NCI-H226 (cell line): ENCODE data around the gene MCM3AP.
"Not testable (repeated sequence)": the region's sequence is repeated elsewhere in the genome, so short reads cannot be mapped to it uniquely, and the experiment has no call there.

Experiments
- DNase-seq: peaks from one replicate; pipeline ENCODE4 v3.0.0-alpha.2; 2015

MCM3AP gene

DNA sequence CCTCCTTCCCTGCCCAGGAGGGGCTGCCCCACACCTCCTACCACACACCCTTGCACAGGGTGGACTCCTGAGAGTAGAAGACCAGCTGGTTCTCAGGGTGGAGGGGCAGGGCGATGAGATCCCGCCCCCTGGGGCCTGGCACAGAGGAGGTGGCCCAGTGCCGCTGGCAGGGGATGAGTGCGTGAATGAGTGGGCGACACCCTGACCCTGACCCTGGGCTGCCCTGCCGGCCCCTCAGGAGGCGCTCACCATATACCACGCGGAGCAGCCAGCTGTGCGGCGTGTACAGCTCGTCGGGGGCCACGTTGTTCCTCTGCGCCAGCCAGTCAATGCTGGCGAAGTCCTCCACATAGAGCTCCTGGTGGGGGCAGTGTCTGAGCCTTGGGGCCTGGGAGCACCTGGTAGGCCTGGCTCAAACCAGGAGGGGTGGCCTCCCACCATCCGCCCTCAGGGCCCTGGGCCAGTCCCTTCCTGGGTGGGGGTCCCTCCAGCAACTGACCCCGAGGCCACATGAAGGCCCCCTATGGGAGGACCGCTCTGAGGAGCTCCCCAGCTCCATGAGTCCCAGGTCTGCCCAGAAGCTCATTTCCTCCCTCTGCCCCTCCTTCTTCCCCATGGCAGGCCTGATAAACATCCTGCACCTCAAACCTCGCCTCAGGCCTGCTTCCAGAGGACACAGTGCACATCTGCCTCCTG is 69.8 kb downstream of the MCM3AP start:
- no peak for DNase-seq

DNA sequence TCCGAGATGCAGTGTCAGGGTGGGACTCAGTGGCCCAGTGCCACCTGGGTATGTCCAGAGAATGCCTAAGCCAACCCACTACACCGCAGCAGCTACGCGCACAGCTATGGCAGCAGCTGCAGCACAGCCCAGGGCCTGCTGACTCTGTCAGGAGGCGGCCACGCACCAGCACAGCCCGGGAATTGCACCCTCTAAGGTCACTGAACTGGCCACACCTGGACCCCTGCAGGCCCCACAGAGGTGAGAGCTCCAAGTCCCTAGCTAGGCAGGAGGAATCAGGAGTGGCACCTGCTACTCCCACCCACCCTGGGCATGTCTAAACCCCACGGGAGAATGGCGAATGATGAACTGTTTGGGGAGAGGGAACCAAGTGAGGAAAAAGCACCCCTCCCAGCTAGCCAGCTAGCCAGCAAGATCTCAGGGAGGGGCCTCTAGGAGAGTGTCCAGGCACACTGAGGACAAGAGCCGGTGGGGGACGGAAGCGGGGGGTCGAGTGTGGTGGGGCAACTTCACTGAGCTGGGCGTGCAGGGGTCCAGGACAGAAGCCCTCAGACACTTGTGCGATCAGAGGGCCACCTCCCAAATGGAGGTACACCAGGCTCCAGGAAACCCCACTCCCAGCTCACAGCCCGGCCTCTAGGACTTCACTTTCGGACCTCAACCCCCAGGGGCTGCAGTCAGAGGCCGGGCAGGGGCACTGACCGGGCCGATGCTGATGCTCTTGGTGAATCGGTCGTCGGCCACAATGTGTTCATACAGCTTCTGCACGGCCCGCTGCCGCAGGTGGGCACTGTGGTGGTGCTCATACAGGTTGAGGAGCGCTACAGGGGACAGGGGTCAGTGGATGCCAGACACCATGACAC is 70.7 kb downstream of the MCM3AP start:
- DNase-seq: no peak

DNA sequence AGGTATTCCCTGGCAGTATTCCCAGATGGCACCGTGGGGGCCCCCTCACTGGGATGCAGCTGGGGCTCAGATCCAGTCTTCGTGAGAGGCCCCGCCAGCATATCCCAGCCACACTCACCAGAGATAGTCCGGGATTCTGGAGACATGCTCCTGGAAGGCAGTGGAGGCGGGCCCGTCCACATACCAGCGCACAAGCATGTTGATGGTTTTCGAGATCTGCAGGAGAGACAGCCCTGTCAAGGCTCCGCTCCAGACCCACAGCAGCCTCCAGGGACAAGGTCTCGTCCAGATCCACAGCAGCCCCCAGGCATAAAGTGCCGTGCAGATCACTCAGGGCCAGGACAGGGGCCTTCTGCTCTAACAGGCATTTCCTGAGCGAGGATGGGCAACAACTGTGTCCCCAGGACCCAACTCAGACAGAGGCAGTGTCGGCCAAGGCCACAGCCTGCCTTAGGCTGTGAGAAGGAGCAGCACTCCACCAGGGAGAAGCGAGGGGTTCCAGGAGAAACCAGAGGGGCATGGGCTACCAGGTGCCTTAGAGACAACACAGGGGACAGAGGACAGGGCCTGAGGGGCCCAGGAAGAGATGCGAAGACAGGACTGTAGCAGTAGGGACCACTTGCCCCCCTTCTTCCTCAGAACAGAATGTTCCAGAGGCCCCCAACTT is 71.7 kb downstream of the MCM3AP start:
- no peak for DNase-seq

DNA sequence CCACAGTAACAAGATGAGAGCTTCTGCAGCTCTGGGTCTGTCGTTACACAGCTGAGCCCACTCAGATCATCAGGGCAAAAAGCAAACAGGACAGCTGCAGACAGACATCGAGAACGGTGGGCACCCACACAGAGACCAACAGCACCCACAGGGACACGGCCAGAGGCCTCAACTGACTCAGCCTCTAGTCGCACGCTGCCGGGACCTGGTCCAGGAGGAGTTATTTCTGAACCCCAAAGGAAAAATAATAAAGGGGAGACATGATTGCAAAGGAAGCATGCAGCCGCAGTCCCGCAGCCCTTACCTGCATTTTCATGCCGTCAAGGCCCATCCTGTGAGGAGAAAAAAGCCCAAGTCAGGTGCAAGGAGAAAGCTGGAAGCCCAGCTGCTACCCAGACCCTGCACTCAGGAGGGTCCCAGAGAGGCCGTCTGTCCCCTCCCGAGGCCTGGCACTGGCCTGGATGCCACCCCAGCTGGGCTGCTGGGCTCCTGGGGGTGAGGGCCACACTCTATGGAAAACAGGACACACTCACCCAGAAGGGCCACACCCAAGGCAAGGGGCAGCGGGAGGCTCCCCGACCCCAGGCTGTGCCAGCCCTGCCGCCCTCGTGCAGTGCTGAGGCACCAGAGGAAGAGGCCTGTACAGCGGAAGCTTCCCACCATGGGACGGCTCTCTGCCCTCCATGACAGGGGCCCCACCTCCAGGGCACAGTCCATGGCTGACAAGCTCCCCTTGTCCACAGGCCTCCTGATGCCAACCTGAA is 72.5 kb downstream of the MCM3AP start:
- no peak for DNase-seq

DNA sequence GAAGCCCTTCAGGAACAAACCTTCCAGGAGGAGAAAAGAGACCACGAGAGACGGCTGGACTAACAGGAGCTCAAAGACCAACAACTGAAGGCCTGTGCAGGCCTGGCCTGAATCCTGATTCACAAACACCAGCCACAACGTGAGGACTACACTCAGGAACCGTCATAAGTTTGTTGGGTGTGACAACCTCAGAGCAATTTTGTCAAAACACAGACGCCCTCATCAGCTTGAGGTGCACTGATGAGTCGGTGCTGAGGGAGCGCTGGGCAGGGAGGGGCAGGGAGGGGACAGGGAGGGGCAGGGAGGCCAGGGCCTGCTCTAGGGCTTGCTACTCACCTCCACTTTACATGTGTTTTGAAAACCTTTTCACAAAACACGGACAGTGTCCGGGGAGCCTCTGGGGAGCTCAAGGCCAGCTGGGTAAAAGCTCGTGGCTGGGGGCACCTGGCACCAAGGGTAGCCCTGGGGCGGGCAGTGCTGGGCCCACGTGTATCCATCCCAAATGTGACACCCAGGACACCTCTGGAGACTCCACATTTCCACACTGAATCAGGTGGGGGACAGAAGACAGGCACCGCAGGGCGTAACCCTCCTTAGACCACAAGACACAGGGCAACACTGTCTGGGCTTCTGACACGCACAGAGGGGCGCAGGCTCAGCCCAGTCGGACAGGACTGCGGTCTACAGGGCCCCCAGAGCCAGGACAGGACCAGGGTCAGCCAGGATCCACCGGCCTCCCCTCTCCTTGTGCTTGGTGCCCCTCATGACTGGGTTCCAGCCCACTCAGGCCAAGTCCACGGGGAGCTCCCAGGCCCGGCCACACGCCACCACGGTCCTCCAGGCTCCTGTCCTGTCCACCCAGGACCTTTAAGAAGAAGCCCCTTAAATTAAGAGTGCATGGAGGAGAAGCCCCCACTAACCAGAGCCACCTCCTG is 73.4 kb downstream of the MCM3AP start:
- DNase-seq: no peak

DNA sequence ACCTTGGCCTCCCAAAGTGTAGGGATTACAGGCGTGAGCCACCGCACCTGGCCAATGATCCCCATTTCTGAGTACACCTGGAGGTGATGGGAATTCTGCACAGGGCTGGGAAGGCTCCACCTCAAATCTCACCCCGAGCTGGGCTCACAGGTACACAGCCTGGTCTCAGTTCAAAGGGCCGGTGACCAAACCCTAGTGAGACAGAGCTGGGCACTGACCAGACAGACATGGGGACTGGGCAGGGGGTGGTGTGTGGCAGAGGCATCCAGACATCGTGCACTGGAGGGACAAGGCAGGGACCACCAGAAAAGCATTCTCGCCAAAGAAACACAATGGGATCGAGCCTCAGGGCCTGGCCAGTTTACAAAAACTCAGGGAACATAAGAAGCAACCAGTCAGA is 74.0 kb downstream of the MCM3AP start:
- no peak for DNase-seq

DNA sequence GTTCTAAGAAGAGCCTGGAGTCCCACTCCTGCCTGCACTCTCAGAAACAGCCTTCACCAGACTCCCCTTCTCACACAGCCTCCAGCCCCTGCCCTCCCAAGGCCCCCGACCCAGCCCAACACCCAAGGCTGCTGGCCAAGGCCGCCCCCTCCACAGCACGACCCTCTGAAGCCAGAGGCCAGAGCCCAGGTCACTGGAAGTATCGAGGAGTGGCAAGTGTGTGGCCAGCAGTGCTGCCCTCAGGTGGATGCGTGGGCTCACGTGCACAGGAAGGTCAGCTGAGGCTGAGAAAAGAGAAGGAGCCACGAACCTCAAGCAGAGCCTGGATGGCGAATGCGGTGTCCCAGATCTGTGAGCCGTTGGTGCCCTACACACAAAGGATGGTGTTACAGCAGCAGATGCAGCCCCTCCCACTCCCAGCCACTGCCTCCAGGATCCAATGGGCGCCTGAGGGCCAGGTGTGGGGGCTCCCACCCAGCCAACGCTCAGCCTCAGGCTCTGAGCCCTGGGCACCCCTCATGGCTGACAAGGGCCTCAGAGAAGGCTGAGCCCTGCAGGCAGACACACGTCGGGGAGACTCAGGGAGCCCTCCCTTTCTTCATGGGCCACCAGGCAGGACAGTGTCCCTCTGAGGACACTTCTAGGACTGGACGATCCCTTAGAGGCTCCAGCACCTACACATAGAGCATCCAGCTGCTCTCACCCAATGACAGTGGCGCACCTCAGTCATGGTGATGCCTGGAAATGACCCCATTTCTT is 74.9 kb downstream of the MCM3AP start:
- no peak for DNase-seq

DNA sequence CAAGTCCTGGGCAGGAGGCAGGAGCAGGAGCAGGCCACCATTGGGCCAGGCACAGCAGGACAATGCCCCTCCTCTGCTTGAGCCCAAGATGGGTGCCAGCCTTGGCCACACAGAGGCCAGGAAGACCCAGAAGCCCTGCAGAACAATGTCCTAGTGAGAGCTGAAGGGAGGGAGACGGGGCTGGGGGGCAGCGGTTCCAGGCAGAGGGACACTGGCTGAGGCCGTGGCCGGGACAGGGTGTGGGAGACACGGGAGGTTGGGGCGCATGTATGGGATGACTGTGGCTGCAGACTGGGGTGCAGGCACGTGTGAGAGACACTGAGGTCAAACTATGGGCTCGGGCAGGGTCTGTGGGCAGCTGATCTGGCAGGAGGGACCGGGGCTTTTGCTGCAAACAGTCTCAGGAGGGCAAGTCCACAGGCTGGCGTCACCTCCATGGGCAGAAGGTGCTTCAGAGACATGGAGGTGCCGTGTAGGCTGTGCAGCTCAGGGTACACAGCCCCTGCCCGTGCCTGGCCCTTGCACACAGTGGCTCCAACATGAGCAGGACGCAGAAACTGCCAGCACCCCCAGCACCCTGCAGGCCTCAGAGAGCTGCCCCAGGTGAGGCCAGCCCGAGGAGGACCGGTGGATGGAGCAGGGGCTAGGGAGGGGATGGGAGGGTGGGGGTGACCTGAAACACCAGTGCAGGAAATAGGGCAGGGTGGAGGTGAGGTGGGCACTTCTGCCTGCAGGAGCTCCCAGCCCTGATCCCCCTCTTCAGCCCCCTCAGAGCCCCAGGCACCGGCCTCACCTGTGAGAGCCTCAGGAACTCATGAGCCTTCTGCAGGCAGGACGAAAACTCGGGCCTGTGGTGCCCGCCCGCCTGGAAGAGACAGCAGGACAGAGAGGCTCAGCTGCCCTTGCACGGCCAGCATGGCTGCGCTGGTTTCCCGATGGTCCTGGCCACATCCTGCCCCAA is 76.4 kb downstream of the MCM3AP start:
- no peak for DNase-seq

DNA sequence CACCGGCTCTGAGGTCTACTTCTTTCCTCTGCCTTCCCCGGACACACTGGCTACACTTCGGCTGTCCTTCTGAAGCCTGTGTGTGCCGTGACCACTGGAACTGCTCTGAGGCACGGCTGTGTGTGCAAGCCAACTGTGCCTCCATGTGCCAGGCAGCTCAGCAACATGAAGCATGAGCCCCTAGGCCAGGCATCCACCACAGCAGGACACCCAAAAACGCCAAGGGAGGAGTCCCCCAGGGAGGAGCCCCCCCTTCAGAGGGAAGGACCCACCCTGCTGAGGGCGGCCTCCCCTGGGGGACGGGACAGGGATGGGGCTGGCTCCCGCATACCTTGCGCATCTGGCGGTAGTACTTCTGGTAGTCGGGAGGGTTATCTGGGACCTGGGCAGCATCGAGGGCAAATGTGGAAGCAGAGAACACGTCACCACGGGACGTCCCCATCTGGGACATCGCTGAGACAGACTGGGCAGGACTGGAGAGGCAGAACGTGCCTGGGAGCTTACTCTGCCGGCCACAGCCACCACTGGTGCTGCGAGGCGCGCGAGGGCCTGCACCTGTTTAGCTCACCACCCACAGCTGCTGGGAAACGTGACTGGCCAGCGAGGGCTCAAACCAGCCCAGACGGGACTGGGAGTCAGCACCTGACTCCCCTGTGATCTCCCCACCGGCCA is 77.4 kb downstream of the MCM3AP start:
- DNase-seq: no peak

DNA sequence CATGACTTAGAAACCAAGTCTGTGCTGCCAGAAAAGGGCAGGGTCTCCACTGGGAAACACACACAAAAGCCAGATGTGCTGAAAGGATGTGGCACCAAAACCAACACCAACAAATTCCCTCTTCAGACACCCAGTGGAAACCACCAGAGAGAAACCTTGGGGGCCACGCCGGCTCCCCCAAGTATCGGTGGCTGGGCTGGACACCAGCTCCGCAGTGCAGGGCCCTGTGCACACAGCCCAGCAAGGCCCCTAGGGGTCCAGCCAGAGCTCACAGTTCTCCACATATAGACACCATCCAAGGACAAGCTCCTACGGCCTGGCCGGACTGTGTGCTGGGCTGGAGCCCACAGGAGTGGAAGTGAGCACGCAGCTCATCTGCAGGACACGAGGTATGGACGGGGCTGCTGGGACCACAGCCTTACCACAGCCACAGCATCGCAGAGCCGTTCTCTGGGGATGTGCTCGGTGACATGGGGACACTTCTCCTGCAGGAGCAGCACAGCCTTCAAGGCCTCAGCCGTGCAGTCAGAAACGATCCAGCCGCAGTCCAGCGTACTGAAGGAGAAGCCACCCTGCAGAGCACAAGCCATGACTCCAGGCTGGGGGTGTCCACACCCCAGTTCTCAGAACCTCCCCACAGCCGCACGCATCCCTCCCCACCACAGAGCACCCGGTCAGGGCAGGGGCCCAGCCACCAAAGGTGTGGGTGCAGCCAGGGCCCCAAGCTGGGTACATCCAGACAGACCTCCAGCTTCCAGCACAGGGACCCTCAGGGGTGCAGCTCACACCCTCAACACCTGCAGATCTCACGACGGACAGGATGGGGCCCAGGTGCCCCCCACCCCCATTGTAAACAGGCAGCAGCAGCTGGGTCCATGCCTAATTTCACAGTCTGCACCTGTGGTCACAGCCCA is 78.1 kb downstream of the MCM3AP start:
- no peak for DNase-seq

DNA sequence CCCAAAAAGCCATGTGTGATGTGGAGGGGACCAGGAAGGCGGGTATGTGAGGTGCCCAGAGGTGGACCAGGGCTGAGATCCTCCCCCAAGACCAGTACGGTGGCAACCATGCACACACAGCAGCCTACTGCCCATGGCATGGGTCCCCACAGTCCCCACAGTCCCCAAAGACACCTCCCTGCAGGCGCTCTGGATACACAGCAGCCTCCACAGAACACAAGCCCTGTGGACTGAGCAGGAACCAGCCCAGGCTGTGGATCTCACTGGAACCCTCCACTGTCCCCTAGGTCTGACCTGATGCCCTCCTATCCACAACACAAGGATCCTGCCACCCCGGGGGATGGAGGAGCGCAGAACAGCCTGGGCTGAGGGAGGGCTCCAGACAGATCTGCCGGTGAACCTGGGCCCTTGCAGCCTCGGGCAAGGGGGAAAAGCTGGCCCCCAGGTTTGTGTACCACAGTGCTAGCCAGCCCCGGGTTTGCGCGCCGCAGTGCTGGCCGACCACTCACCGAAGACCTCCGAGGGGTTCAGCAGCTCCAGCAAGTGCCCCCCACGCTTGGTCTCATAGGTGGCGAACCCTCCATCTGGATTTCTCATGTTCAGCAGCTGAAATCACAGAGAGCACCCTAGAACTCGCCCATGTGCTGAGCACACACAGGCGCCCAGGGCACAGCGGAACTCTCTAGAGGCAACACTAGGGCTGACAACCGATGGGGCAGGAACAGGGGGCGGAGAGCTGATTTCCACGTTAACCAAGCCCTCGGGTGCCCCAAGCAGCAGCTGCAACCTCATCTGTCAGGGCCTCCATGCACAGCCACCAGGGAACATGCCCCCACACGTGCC is 79.0 kb downstream of the MCM3AP start:
- DNase-seq: no peak

DNA sequence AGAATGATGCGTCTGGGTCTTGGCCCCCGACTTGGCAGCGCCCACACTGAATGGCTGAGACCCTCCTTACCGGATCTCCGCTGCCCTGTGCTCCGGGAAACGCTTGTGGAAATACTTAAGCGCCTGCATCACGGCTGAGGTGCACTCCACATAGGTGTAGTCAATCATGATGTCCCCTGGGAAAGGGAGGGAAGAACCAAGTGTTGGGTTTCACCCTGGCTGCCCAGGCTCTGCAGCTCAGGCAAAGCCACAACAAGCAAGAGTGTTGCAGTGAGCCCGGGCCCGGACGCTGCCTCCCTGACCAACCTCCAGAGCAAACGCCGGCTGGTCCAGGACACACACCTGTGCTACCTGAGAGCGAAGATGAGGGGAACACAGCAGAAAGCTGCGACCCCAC is 79.6 kb downstream of the MCM3AP start:
- no peak for DNase-seq

DNA sequence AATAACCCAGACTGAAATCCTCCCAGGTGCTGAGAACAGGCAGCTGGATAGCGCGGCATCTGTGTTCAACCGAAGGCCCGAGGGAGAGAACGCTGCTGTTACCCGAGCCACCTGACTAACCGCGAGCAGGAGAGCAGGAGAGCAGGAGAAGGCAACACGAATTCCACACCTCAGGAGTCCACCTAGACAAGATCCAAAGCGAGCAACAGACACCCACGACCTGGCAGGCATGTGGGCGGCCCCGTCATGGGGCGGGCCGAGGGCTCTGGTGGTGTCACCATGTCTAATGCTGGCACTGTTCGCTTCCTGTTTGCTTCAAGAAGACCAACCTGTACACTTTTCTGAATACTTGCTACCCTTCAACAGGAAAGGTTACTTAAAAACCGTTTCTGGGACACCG is 80.2 kb downstream of the MCM3AP start:
- DNase-seq: no peak

DNA sequence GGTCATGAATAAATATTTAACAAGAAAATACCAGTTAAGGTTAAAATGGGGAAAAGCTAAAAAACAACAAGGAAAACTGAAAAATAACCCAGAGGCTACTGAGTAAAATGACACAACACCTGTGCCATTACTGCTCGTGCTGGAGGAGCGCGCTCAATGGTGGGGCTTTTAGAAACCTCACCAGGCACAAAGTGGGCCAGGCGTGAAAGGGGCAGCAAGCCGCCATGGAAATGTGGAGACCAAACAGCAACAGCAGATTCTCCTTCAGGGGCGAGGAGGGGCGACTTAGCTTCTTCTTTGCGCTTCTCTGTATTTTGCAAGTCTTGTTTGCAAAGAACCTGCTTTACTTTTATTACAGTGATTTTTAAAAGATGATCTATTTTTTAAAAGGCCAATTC is 82.2 kb downstream of the MCM3AP start:
- DNase-seq: no peak

DNA sequence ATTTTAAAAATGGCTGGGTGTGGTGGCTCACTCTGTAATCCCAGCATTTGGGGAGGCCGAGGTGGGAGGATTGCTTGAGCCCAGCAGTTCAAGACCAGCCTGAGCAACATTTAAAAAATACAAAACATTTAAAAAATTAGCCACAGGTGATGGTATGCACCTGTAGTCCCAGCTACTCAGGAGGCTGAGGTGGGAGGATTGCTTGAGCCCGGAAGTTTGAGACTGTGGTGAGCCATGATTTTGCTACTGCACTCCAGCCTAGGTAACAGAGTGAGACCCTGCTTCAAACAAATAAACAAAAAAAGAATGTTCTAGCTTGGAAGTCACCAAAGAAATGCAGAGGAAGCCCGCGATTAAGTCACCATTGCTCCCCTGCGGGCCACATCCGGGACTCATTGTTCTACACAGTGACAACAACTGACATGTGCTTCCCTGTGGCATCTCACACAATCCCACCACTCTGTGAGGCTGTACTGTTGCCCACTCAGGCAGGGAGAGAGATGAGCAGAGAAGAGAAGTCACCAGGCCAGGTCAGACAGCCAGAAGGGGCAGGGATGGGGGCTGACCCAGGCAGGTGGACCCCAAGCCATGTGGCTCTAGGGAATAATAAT is 82.7 kb downstream of the MCM3AP start:
- DNase-seq: no peak

DNA sequence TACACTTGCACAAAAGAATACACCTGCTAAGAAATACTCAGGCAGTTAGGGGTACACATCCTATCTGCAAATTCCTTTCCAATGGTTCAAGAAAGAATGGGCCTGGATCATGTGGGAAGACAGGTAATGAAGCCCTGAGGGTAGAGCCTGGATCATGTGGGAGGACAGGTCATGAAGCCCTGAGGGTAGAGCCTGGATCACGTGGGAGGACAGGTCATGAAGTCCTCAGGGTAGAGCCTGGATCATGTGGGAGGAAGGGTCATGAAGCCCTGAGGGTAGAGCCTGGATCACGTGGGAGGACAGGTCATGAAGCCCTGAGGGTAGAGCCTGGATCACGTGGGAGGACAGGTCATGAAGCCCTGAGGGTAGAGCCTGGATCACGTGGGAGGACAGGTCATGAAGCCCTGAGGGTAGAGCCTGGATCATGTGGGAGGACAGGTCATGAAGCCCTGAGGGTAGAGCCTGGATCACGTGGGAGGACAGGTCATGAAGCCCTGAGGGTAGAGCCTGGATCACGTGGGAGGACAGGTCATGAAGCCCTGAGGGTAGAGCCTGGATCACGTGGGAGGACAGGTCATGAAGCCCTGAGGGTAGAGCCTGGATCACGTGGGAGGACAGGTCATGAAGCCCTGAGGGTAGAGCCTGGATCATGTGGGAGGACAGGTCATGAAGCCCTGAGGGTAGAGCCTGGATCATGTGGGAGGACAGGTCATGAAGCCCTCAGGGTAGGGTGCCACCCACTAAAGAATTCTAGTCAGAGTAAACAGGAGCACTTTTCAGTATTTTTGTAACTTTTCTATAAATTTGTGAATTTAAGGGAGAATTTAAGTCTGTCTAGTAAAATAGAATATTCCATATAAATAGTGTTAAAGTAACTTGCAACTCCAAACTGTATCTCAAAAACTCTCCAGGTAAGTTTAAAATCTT is 84.3 kb downstream of the MCM3AP start:
- DNase-seq: not testable (repeated sequence)
